ENCODE results near the gene AKAP8L. TPM values are rescaled to one million over a fixed set of nuclear protein-coding genes. Genes with fewer than 3 reads are reported as not detected.

AKAP8L gene
- total RNA-seq, 1 experiment from 2014 or later, result 231 TPM

DNA sequence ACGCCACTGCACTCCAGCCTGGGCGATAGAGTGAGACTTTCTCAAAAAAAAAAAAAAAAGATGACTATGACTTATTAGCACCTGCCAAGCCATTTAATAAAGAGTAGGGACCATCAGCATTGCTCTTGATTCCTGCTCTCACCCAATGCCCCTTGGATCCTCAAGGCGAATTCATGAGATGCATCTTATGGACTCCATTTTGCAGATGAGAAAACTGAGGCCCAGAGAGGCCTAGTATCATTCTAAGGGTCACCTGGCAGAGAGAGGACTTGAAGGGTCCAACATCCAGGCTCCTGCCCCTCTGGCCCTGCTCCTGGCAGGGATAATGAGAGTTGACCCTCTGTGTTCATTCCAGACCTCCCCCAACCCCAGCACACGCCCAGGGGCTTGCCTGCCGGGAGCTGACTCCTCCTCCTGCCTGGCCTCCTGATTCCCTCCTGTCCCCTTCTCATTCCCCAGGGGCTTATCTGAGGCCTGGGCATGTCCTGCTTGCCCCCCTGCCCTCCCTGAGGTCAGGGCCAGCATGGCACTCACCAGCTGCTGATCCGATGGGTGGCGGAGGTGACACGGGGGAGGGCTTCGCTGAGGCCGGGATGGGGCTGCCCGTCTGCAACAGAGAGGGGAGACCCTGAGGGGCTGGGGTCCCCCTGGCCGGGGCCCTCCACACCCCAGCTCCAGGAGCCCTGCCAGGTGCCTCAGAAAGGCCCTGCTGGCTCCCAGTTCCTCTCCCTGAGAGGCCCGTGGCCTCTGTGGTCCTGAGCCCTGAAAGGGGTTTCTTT, 23.5 kb upstream of the AKAP8L start:
- Mint-ChIP-seq H3K27ac (no peak overlapping the region), H3K4me1 (no peaks in the 10 kb centered on the region), H3K4me3 (no peak overlapping the region), H3K9me3 (no peaks in the 10 kb centered on the region), H3K27me3 (ENCODE audit: low read depth) (no peaks in the 10 kb centered on the region; the same call in 1 of the 2 replicates), H3K36me3 (no peaks in the 10 kb centered on the region)
- ChIA-PET POLR2A (no interaction called here), CTCF (interaction anchor here (0.7 to 2.1 kb wide), 2 partner anchors 113 to 436 kb away, joined by 5 to 6 read pairs; no protein-coding TSS in a partner anchor)
- TF ChIP-seq, protein P1, sequence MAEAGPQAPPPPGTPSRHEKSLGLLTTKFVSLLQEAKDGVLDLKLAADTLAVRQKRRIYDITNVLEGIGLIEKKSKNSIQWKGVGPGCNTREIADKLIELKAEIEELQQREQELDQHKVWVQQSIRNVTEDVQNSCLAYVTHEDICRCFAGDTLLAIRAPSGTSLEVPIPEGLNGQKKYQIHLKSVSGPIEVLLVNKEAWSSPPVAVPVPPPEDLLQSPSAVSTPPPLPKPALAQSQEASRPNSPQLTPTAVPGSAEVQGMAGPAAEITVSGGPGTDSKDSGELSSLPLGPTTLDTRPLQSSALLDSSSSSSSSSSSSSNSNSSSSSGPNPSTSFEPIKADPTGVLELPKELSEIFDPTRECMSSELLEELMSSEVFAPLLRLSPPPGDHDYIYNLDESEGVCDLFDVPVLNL (CRISPR knock-in tag; IDR thresholded peaks at IDR 0.05; ENCODE audit: borderline replicate concordance, low read depth), result no peak
- no peak for TF ChIP-seq NFYB (CRISPR knock-in tag; conservative IDR thresholded peaks at IDR 0.05; ENCODE audit: low read depth)
- TF ChIP-seq GABPB1 (CRISPR knock-in tag; IDR thresholded peaks at IDR 0.05), result no peak
- no peak for TF ChIP-seq CBFB (CRISPR knock-in tag; IDR thresholded peaks at IDR 0.05; ENCODE audit: low read depth)
- no peak for TF ChIP-seq TCF7 (CRISPR knock-in tag; IDR thresholded peaks at IDR 0.05; ENCODE audit: low read depth)
- TF ChIP-seq, protein P2, sequence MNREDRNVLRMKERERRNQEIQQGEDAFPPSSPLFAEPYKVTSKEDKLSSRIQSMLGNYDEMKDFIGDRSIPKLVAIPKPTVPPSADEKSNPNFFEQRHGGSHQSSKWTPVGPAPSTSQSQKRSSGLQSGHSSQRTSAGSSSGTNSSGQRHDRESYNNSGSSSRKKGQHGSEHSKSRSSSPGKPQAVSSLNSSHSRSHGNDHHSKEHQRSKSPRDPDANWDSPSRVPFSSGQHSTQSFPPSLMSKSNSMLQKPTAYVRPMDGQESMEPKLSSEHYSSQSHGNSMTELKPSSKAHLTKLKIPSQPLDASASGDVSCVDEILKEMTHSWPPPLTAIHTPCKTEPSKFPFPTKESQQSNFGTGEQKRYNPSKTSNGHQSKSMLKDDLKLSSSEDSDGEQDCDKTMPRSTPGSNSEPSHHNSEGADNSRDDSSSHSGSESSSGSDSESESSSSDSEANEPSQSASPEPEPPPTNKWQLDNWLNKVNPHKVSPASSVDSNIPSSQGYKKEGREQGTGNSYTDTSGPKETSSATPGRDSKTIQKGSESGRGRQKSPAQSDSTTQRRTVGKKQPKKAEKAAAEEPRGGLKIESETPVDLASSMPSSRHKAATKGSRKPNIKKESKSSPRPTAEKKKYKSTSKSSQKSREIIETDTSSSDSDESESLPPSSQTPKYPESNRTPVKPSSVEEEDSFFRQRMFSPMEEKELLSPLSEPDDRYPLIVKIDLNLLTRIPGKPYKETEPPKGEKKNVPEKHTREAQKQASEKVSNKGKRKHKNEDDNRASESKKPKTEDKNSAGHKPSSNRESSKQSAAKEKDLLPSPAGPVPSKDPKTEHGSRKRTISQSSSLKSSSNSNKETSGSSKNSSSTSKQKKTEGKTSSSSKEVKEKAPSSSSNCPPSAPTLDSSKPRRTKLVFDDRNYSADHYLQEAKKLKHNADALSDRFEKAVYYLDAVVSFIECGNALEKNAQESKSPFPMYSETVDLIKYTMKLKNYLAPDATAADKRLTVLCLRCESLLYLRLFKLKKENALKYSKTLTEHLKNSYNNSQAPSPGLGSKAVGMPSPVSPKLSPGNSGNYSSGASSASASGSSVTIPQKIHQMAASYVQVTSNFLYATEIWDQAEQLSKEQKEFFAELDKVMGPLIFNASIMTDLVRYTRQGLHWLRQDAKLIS (CRISPR knock-in tag; IDR thresholded peaks at IDR 0.05; ENCODE audit: borderline replicate concordance), result no peak
- TF ChIP-seq, protein P3, sequence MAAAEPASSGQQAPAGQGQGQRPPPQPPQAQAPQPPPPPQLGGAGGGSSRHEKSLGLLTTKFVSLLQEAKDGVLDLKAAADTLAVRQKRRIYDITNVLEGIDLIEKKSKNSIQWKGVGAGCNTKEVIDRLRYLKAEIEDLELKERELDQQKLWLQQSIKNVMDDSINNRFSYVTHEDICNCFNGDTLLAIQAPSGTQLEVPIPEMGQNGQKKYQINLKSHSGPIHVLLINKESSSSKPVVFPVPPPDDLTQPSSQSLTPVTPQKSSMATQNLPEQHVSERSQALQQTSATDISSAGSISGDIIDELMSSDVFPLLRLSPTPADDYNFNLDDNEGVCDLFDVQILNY (CRISPR knock-in tag; IDR thresholded peaks at IDR 0.05), result no peak
- DNase-seq (ENCODE audit: low spot score) (no peak), ATAC-seq (no peak)

DNA sequence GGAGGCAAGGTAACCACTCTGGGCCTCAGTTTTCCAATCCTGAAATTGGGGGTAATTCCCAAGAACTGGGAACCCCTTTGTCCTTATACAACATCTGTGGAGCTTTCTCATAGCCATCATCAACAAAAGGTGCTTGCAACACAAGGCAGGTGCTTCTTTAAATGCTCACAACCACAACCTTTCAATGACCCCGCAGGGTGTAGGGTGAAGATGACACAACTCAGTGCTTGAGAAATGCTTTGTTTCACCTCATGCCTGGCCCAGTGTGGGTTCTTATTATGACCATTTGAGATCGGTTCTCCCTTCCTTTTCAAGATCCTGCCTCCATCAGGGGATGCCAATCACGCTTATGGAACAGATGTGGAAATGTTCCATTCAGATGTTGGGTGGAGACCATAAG, 22.5 kb upstream of the AKAP8L start:
- ChIA-PET POLR2A (no interaction called here), CTCF (interaction anchor here (0.7 to 2.1 kb wide), 2 partner anchors 114 to 437 kb away, joined by 5 to 6 read pairs; no protein-coding TSS in a partner anchor)
- ATAC-seq (no peak), DNase-seq (ENCODE audit: low spot score) (no peak)
- H3K27me3 Mint-ChIP-seq (ENCODE audit: low read depth), result no peaks in the 10 kb centered on the region; the same call in 1 of the 2 replicates
- H3K4me3 Mint-ChIP-seq, result no peak overlapping the region
- H3K27ac Mint-ChIP-seq, result no peak overlapping the region
- peaks cover 1% of the 10 kb centered on the region for H3K4me1 Mint-ChIP-seq
- H3K9me3 Mint-ChIP-seq, result no peaks in the 10 kb centered on the region
- TF ChIP-seq, protein P4, sequence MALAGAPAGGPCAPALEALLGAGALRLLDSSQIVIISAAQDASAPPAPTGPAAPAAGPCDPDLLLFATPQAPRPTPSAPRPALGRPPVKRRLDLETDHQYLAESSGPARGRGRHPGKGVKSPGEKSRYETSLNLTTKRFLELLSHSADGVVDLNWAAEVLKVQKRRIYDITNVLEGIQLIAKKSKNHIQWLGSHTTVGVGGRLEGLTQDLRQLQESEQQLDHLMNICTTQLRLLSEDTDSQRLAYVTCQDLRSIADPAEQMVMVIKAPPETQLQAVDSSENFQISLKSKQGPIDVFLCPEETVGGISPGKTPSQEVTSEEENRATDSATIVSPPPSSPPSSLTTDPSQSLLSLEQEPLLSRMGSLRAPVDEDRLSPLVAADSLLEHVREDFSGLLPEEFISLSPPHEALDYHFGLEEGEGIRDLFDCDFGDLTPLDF (CRISPR knock-in tag; IDR thresholded peaks at IDR 0.05), result no peak
- TF ChIP-seq, protein P5, sequence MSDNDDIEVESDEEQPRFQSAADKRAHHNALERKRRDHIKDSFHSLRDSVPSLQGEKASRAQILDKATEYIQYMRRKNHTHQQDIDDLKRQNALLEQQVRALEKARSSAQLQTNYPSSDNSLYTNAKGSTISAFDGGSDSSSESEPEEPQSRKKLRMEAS (CRISPR knock-in tag; IDR thresholded peaks at IDR 0.05), result no peak
- TF ChIP-seq FOXJ3 (CRISPR knock-in tag; IDR thresholded peaks at IDR 0.05; ENCODE audit: borderline replicate concordance) (no peak), SOX15 (CRISPR knock-in tag; IDR thresholded peaks at IDR 0.05) (no peak)
- no peaks in the 10 kb centered on the region for H3K36me3 Mint-ChIP-seq

DNA sequence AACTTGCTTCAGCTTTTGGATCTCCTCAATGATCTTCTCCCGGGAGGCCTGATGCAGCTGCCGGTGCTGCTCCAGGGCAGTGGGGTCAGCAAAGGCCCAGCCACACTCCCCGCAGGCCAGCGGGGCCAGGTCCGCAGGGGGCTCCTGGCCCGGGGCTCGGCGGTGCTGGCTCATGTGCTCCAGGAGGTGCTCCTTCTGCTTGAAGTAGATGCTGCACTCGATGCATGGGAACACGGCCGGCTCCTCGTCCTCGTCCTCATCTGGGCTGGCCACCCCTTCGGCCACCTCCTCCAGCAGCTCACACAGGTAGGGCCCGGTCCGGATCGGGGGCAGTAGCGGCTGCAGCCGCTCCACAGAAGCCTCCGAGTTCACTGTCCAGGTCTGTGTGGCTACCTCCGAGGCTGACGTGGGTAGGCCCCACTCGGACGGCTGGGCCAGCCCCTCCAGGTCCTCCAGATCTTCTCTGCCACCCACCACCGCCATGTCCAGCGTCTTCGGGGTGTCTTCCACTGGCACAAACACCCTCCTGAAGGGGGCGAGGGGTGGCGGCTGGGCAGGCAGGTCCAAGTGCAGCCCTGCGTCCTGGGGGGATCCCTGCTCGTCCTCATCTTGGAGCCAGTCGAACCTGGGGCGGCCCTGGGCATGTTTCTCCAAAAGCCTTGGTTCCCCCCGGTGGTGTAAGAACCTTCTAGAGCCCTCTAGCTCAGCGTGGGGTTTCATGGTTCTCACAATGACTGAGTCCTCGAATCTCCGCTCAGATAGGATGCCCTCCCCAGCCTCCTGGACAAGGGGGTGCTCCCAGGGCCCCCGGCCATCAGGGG, 21.2 kb upstream of the AKAP8L start:
- no peaks in the 10 kb centered on the region for H3K9me3 Mint-ChIP-seq
- ATAC-seq, result no peak
- H3K27ac Mint-ChIP-seq, result no peak overlapping the region
- no peaks in the 10 kb centered on the region; the same call in 1 of the 2 replicates for H3K27me3 Mint-ChIP-seq (ENCODE audit: low read depth)
- no peak overlapping the region for H3K4me3 Mint-ChIP-seq
- H3K36me3 Mint-ChIP-seq, result no peaks in the 10 kb centered on the region
- H3K4me1 Mint-ChIP-seq, result peaks cover 3% of the 10 kb centered on the region
- ChIA-PET POLR2A (interaction anchor here (0.6 kb wide), 1 partner anchor 340 kb away, joined by 3 read pairs; no protein-coding TSS in a partner anchor), CTCF (no interaction called here)
- no peak for DNase-seq (ENCODE audit: low spot score)
- TF ChIP-seq RELA (CRISPR knock-in tag; IDR thresholded peaks at IDR 0.05; ENCODE audit: borderline replicate concordance) (no peak), SMAD3 (CRISPR knock-in tag; IDR thresholded peaks at IDR 0.05; ENCODE audit: borderline replicate concordance) (no peak), TCF7 (CRISPR knock-in tag; IDR thresholded peaks at IDR 0.05; ENCODE audit: low read depth) (no peak)
- TF ChIP-seq, protein P6, sequence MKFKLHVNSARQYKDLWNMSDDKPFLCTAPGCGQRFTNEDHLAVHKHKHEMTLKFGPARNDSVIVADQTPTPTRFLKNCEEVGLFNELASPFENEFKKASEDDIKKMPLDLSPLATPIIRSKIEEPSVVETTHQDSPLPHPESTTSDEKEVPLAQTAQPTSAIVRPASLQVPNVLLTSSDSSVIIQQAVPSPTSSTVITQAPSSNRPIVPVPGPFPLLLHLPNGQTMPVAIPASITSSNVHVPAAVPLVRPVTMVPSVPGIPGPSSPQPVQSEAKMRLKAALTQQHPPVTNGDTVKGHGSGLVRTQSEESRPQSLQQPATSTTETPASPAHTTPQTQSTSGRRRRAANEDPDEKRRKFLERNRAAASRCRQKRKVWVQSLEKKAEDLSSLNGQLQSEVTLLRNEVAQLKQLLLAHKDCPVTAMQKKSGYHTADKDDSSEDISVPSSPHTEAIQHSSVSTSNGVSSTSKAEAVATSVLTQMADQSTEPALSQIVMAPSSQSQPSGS (CRISPR knock-in tag; IDR thresholded peaks at IDR 0.05; ENCODE audit: borderline replicate concordance, low read depth), result no peak
